Esophagus muscularis mucosa (tissue), 3 donors: ENCODE measurements around the gene MCF2L2.

Experiments
- CTCF ChIP-seq, 3 experiments: fragments of 200-600 bp in 2 of 3; fragments of 450-650 bp in 1 of 3; sonication (generic) in 2 of 3; IDR thresholded peaks; one replicate each; pipeline ENCODE4 v1.5.1; 2017 to 2019; ENCODE audit warnings: antibody characterized with exemption in 3 of 3, mild to moderate bottlenecking in 2 of 3, moderate library complexity in 1 of 3
- POLR2A ChIP-seq: fragments of 450-650 bp; IDR thresholded peaks from one replicate; pipeline ENCODE4 v1.6.1; 2017; ENCODE audit warnings: antibody characterized with exemption, moderate library complexity, mild to moderate bottlenecking, low read depth
- POLR2AphosphoS5 ChIP-seq, 2 donors: sonication (generic); formaldehyde crosslinking; IDR thresholded peaks; one replicate each; pipeline ENCODE4 v1.6.1; 2017; ENCODE audit warnings: antibody characterized with exemption in 2 of 2

- TF ChIP-seq POLR2AphosphoS5 (IDR thresholded peaks at IDR 0.05): no peak
- TF ChIP-seq CTCF (IDR thresholded peaks at IDR 0.05): no peak
- TF ChIP-seq POLR2A: no peak
Measured at GRCh38 chr3:183259087-183259486, 169.3 kb downstream of the MCF2L2 start.
